Tibial nerve (tissue), 4 donors: Measurements from ENCODE around the gene MDM1. TPM values are rescaled to one million over a fixed set of nuclear protein-coding genes. Genes with fewer than 3 reads are reported as not detected.

Experiments
- total RNA-seq, 4 donors: library from RNA; depleted of rRNA; stranded (reverse); fragments of >200 nt; gene quantifications; one replicate each; pipeline ENCODE4 v1.1.0, GENCODE V29; 2016

Gene MDM1
- total RNA-seq, 4 donors from 2014 or later, result 11.2 to 49.8 (median 23.3) TPM

Other genes with a start within 250 kb of the MDM1 start
- not detected for gene IFNG, start 172.6 kb downstream of the MDM1 start, total RNA-seq
- gene IL26, start 106.6 kb downstream of the MDM1 start, total RNA-seq, result not detected
- gene IL22, start 78.8 kb downstream of the MDM1 start, total RNA-seq, result not detected